Activated T-cell treated with anti-CD3 and anti-CD28 coated beads, Interleukin-2, amount 50 U/mL, for 72 hours (primary cell): ENCODE data around the gene LGALS9B. TPM values are rescaled to one million over a fixed set of nuclear protein-coding genes. Genes with fewer than 3 reads are reported as not detected.
"Not testable (repeated sequence)": the region's sequence is repeated elsewhere in the genome, so short reads cannot be mapped to it uniquely, and the experiment has no call there.

Experiments used
- ATAC-seq, 2 donors: fragments of 150-1000 bp; cut with Tn5 transposase; replicated peaks in 1 of 2; 2 replicates each; pipeline ENCODE4 v1.10.0; 2021; ENCODE audit warnings: moderate library complexity in 2 of 2, mild to moderate bottlenecking in 1 of 2
- DNase-seq, 2 donors: peaks; one replicate each; pipeline ENCODE4 v3.0.0; 2021 to 2022; ENCODE audit warnings: mixed read lengths in 1 of 2
- H3K27ac Mint-ChIP-seq: one replicate; pipeline ENCODE4 v1.8.0; 2022; ENCODE audit warnings: mild to moderate bottlenecking, moderate library complexity, mixed read lengths
- H3K27me3 Mint-ChIP-seq: one replicate; pipeline ENCODE4 v1.8.0; 2022; ENCODE audit warnings: low read depth, mixed read lengths
- H3K36me3 Mint-ChIP-seq, 2 donors: one replicate each; pipeline ENCODE4 v1.8.0; 2022; ENCODE audit warnings: mixed read lengths in 2 of 2, mild to moderate bottlenecking in 1 of 2; ENCODE audit not compliant: insufficient read depth in 2 of 2
- H3K4me1 Mint-ChIP-seq: one replicate; pipeline ENCODE4 v1.8.0; 2022; ENCODE audit warnings: low read depth, mixed read lengths
- H3K4me3 Mint-ChIP-seq, 2 donors: one replicate each; pipeline ENCODE4 v1.8.0; 2022; ENCODE audit warnings: mild to moderate bottlenecking in 2 of 2, mixed read lengths in 2 of 2, moderate library complexity in 2 of 2
- H3K9me3 Mint-ChIP-seq, 2 donors: one replicate each; pipeline ENCODE4 v1.8.0; 2022; ENCODE audit warnings: mixed read lengths in 2 of 2
- total RNA-seq, 2 donors: library from RNA; stranded (reverse); gene quantifications; one replicate each; pipeline ENCODE4 v1.2.3, GENCODE V29; 2022

LGALS9B gene
- total RNA-seq, 2 donors from 2014 or later: not detected

GRCh38 chr17:20422826-20423225 is 44.5 kb downstream of the LGALS9B start:
- DNase-seq, ATAC-seq, H3K27ac Mint-ChIP-seq, H3K27me3 Mint-ChIP-seq, H3K4me1 Mint-ChIP-seq, H3K36me3 Mint-ChIP-seq, H3K9me3 Mint-ChIP-seq, H3K4me3 Mint-ChIP-seq: not testable (repeated sequence)

GRCh38 chr17:20418838-20419237 is 48.5 kb downstream of the LGALS9B start:
- not testable (repeated sequence) for ATAC-seq, H3K4me1 Mint-ChIP-seq, H3K4me3 Mint-ChIP-seq, DNase-seq, H3K36me3 Mint-ChIP-seq, H3K9me3 Mint-ChIP-seq, H3K27me3 Mint-ChIP-seq, H3K27ac Mint-ChIP-seq

- not testable (repeated sequence) for H3K36me3 Mint-ChIP-seq
Measured at GRCh38 chr17:20417492-20418080, 49.8 kb downstream of the LGALS9B start.

DNA sequence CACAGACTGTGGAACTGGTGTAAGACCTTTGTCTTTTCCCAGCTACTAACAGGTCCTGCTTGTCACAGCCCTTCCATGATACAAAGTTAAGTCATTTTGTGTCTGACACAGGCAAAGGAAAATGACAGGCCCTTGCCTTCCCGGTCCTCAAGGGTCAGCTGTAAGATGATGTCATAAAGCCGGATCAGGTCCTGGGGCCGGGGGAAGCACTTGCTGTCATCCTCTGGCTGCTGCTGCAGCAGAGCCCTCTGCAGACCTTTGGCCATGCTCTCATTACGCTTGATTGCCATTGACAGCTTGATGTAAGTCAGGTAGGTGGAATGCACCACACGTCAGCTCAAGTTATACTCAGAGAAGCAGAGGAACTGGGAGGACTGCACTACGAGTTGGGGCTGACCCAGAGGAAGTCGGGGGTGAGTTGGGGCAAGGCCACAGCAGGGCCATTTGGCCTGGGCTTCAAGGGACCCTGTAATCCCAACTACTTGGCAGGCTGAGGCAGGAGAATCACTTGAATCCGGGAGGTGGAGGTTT is 50.9 kb downstream of the LGALS9B start:
- H3K27me3 Mint-ChIP-seq, H3K4me1 Mint-ChIP-seq, DNase-seq, H3K27ac Mint-ChIP-seq, H3K9me3 Mint-ChIP-seq, H3K36me3 Mint-ChIP-seq, H3K4me3 Mint-ChIP-seq, ATAC-seq: not testable (repeated sequence)

More at GRCh38 chr17:20417492-20418080, 49.8 kb downstream of the LGALS9B start:
- H3K27me3 Mint-ChIP-seq, DNase-seq, H3K9me3 Mint-ChIP-seq, H3K27ac Mint-ChIP-seq, H3K4me3 Mint-ChIP-seq, H3K4me1 Mint-ChIP-seq, ATAC-seq: not testable (repeated sequence)

GRCh38 chr17:20415479-20415878 is 51.9 kb downstream of the LGALS9B start:
- not testable (repeated sequence) for DNase-seq, ATAC-seq, H3K4me3 Mint-ChIP-seq, H3K36me3 Mint-ChIP-seq, H3K9me3 Mint-ChIP-seq, H3K27me3 Mint-ChIP-seq, H3K27ac Mint-ChIP-seq, H3K4me1 Mint-ChIP-seq

- H3K36me3 Mint-ChIP-seq: not testable (repeated sequence)
Measured at GRCh38 chr17:20401306-20402022, 65.9 kb downstream of the LGALS9B start.

DNA sequence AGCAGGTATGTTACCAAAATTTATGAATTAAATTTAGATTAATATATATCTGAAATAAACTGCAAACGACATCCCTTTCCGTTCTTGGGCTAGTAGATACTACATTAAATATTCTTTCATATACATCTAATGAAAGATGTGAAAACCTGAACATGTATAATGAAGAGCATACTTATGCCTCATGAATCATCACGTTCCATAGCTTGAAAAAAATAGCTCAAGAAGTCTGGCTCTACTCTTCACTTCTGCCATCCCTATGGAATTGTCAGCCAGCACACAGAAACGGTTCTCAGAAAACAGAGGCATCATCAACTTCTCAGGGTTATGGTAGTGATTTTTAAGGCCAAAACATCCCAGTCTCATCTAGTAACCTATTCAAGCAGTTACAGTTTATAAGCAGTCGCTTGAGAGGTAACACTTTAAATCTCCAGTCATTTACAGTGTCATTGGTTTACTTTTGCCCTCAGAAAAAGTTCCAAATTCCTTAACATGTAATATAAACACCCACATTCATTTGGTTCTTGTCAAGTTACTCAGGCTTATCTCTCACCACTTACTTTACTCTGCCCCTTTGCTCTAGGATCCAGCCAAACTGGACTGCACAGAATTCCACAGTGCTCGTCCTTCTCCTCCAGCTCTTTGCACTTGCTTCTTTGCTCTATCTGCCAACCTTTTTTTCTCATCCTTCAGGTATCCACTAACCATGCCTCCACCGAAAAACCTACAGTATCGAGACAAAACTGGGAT is 66.6 kb downstream of the LGALS9B start:
- not testable (repeated sequence) for H3K36me3 Mint-ChIP-seq, DNase-seq, H3K4me3 Mint-ChIP-seq, ATAC-seq, H3K4me1 Mint-ChIP-seq, H3K9me3 Mint-ChIP-seq, H3K27me3 Mint-ChIP-seq, H3K27ac Mint-ChIP-seq

More at GRCh38 chr17:20401306-20402022, 65.9 kb downstream of the LGALS9B start:
- DNase-seq, H3K4me1 Mint-ChIP-seq, H3K27ac Mint-ChIP-seq, H3K9me3 Mint-ChIP-seq, H3K27me3 Mint-ChIP-seq, H3K4me3 Mint-ChIP-seq, ATAC-seq: not testable (repeated sequence)

Other genes with a start within 250 kb of the LGALS9B start
- not detected for gene CDRT15L2, start 112.2 kb upstream of the LGALS9B start, total RNA-seq